Measurements from ENCODE around the gene KLHL3. TPM values are rescaled to one million over a fixed set of nuclear protein-coding genes. Genes with fewer than 3 reads are reported as not detected.

KLHL3 gene
- total and polyA plus RNA-seq, 4 donors, result 8.9 to 12.6 (median 11.5) TPM

GRCh38 chr5:137700282-137700680 lies 35.6 kb downstream of the KLHL3 start:
- no peaks in the 10 kb centered on the region for H3K27me3 ChIP-seq (ENCODE audit: control insufficient read depth, insufficient read depth, low read length)
- peaks cover 3% of the 10 kb centered on the region for H3K4me1 ChIP-seq (ENCODE audit: control insufficient read depth, insufficient read depth, low read length)
- H3K4me3 ChIP-seq (ENCODE audit: low read depth, low read length), result no peak overlapping the region
- H3K36me3 ChIP-seq (ENCODE audit: control insufficient read depth, insufficient read depth, low read length), result peaks cover 10% of the 10 kb centered on the region
- no peaks in the 10 kb centered on the region for H3K9me3 ChIP-seq (ENCODE audit: control insufficient read depth, insufficient read depth, low read length)
- no peak overlapping the region for H3K27ac ChIP-seq (ENCODE audit: low read depth, low read length)
- WGBS (ENCODE audit: insufficient coverage), result 92% methylated on average over 2 of the region's 3 CpGs
- DNase-seq (ENCODE audit: low read depth in 4 of 6, low spot score in 6 of 6), result no peak

DNA sequence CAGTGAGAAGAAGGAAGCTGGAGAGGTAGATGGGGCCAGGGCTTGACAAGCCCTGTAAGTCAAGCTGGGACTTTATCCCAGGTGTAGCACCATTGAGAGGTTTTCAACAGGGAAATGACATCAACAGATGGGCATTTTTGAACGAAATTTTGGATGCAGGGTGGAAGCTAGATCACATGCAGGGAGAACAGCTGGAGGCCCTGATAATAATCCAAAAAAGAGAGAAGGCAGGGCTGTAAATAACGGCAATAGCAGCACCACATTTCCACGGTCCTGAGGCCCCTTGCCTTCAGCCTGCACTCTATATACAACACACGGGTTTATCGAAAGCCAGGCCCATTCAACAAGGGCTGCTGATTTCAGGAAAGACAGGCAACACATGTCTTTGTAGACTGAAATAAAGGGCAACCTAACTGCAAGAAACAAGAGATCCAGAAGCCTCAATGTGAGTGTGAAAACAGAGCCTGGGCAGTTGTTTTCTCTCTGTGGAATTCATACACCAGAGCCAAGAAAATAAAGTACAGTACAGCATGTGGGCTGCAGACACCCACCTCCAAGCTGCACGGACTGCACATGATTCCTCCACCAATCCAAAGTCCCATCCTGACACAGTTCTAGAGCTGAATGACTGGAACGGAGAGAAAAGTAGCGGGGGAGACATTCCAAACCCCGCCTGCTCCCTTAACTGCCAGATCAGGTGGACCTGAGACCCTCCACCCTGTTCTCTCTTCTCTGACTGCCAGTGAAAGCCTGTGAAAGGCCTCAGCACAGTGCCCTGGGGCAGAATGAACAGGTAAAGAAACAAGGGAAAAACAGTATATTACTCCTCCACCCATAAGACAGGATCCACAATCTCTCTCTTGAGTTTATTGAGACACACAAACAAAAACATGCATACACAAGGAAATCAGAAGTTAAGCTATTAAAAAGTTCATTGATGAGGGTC lies 36.3 kb downstream of the KLHL3 start:
- DNase-seq (ENCODE audit: low read depth in 4 of 6, low spot score in 6 of 6), result peak in 1 of 6 donors; percentile 24
- H3K27ac ChIP-seq (ENCODE audit: low read depth, low read length), result no peak overlapping the region
- 40% methylated on average over 1 of the region's 9 CpGs for WGBS (ENCODE audit: insufficient coverage)

GRCh38 chr5:137696481-137696880 lies 39.4 kb downstream of the KLHL3 start:
- no peak for DNase-seq (ENCODE audit: low read depth in 4 of 6, low spot score in 6 of 6)
- Histone ChIP-seq H3K4me1 (ENCODE audit: control insufficient read depth, insufficient read depth, low read length) (peaks cover 6% of the 10 kb centered on the region), H3K27ac (ENCODE audit: low read depth, low read length) (no peak overlapping the region), H3K4me3 (ENCODE audit: low read depth, low read length) (no peak overlapping the region), H3K9me3 (ENCODE audit: control insufficient read depth, insufficient read depth, low read length) (no peaks in the 10 kb centered on the region), H3K27me3 (ENCODE audit: control insufficient read depth, insufficient read depth, low read length) (no peaks in the 10 kb centered on the region), H3K36me3 (ENCODE audit: control insufficient read depth, insufficient read depth, low read length) (peaks cover 18% of the 10 kb centered on the region)
- no CpG with 5 or more reads among the region's 1 CpG for WGBS (ENCODE audit: insufficient coverage)

More for the DNA sequence above, 36.3 kb downstream of the KLHL3 start:
- Histone ChIP-seq H3K36me3 (ENCODE audit: control insufficient read depth, insufficient read depth, low read length) (peaks cover 10% of the 10 kb centered on the region), H3K9me3 (ENCODE audit: control insufficient read depth, insufficient read depth, low read length) (no peaks in the 10 kb centered on the region), H3K4me1 (ENCODE audit: control insufficient read depth, insufficient read depth, low read length) (peaks cover 3% of the 10 kb centered on the region), H3K27me3 (ENCODE audit: control insufficient read depth, insufficient read depth, low read length) (no peaks in the 10 kb centered on the region), H3K4me3 (ENCODE audit: low read depth, low read length) (no peak overlapping the region)

DNA sequence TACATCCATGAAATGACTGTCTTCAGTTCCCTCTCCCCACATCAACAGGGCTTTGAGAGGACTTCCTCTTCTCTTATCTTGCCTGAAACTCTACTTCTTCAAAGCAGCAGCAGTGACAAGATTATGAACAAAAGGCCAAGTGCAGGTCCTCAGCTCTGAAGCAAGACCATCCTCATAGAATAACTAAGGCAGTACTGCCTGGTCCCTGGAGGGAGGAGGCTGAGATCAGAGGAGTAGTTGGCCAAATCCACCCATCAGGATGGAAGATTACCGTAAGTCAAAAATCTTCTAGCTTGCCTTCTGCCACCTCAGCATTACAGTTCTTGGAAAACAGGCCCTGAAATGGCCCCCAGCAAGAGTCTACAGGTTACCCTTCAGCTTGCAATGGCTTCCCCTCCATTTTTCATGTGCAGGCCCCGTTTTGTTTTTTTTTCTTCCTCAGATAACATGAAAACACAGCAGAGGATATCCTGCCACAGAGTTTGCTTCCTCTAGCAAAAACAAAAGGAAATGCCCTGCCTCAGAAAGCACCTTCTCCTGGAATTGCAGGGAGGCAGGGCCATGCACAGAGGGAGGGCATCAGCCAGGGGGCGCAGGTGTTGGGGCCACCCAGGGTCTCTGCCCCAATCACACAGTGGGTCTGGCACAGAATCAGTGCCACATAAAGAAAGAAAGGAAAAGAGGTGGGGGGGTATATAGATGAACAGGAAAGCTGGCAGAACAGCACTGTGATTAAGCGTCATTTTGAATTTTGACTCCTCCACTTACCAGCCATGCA lies 40.0 kb downstream of the KLHL3 start:
- Histone ChIP-seq H3K27me3 (ENCODE audit: control insufficient read depth, insufficient read depth, low read length) (no peaks in the 10 kb centered on the region), H3K4me1 (ENCODE audit: control insufficient read depth, insufficient read depth, low read length) (peaks cover 6% of the 10 kb centered on the region), H3K9me3 (ENCODE audit: control insufficient read depth, insufficient read depth, low read length) (no peaks in the 10 kb centered on the region), H3K4me3 (ENCODE audit: low read depth, low read length) (no peak overlapping the region), H3K27ac (ENCODE audit: low read depth, low read length) (no peak overlapping the region), H3K36me3 (ENCODE audit: control insufficient read depth, insufficient read depth, low read length) (peaks cover 18% of the 10 kb centered on the region)
- no peak for DNase-seq (ENCODE audit: low read depth in 4 of 6, low spot score in 6 of 6)
- 92% methylated on average over 3 of the region's 4 CpGs for WGBS (ENCODE audit: insufficient coverage)

DNA sequence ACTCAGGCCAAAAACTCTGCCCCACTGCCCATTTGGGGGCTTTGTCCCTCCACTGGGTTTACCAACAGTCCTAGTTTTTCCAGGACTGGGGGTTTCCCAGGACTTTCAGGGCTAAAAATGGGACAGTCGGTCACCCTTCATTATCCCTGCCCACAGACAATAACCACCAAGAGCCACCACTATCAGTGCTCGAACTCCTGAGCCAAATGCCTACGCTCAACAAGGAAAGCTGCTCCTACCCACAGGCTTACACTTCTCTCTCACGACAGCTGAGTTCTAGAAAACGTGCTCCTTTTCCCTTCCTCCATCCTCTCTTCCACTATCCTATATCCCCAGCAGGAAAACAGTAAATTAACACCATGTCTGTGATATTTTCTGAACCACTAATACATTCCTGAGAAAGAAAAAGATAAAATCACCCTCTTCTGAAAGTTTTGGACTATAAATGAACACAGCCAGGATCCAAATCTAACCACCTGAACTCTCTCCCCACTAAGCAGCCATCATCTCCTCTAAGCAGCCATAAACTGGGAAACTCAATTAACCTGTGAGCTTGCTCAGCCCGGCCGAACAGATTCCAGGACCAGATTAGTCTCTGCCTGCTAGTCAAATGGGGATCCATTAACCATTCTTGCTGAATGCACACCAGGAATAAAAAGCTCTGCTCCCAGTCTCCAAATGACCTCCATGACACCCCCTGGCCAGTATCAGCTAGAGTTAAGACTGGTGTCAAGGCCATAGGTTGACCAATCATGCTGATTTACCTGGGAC lies 41.8 kb downstream of the KLHL3 start:
- H3K27me3 ChIP-seq (ENCODE audit: control insufficient read depth, insufficient read depth, low read length), result no peaks in the 10 kb centered on the region
- H3K4me3 ChIP-seq (ENCODE audit: low read depth, low read length), result no peak overlapping the region
- WGBS (ENCODE audit: insufficient coverage), result 75% methylated on average over 6 of the region's 7 CpGs
- peak in 1 of 6 donors; percentile 14 for DNase-seq (ENCODE audit: low read depth in 4 of 6, low spot score in 6 of 6)
- no peak overlapping the region for H3K27ac ChIP-seq (ENCODE audit: low read depth, low read length)
- peaks cover 22% of the 10 kb centered on the region for H3K36me3 ChIP-seq (ENCODE audit: control insufficient read depth, insufficient read depth, low read length)
- peaks cover 2% of the 10 kb centered on the region for H3K4me1 ChIP-seq (ENCODE audit: control insufficient read depth, insufficient read depth, low read length)
- H3K9me3 ChIP-seq (ENCODE audit: control insufficient read depth, insufficient read depth, low read length), result no peaks in the 10 kb centered on the region

DNA sequence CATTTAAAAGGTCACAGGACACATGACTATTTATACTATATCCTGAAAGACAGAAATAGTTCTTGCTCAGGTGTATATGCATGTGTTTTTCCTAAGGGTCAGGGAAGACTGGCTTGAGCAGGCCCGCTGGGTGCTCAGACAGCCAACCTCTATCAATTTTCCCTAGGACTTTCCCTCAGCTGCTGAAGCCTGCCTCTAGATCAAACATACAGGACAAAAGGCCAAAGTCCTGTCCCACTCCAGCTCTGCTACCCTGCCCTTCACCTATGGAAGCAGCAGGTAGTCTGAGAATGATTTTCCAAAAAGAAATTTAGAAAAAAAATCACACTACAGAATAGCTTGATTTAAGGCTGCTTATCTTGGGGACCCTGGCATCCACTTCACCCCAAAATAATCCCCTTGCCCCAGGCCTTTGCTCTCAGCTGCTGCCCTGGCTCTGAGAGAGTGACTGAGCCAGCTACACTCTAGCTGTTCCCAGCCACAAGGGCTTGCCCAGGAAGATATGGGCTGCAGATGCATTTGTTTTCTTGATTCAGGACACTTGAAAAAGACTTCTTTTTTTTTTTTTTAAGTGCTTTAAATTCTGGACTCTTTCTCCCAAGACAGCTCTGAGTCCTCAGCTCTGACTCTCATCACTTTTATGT lies 42.5 kb downstream of the KLHL3 start:
- H3K4me1 ChIP-seq (ENCODE audit: control insufficient read depth, insufficient read depth, low read length), result peaks cover 2% of the 10 kb centered on the region
- H3K27ac ChIP-seq (ENCODE audit: low read depth, low read length), result no peak overlapping the region
- no peak overlapping the region for H3K4me3 ChIP-seq (ENCODE audit: low read depth, low read length)
- H3K9me3 ChIP-seq (ENCODE audit: control insufficient read depth, insufficient read depth, low read length), result no peaks in the 10 kb centered on the region
- no CpG with 5 or more reads among the region's 1 CpG for WGBS (ENCODE audit: insufficient coverage)
- no peak for DNase-seq (ENCODE audit: low read depth in 4 of 6, low spot score in 6 of 6)
- no peaks in the 10 kb centered on the region for H3K27me3 ChIP-seq (ENCODE audit: control insufficient read depth, insufficient read depth, low read length)
- H3K36me3 ChIP-seq (ENCODE audit: control insufficient read depth, insufficient read depth, low read length), result peaks cover 22% of the 10 kb centered on the region

DNA sequence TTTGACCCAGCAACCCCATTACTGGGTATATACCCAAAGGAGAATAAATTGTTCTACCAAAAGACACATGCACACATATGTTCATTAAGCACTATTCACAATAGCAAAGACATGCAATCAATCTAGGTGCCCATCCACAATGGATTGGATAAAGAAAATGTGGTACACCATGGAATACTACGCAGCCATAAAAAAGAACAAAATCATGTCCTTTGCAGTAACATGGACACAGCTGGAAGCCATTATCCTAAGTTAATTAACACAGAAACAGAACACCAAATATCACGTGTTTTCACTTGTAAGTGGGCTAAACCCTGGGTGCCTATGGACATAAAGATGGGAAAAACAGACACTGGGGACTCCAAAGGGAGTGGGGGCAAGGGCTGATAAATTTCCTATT lies 46.6 kb downstream of the KLHL3 start:
- peaks cover 14% of the 10 kb centered on the region for H3K36me3 ChIP-seq (ENCODE audit: control insufficient read depth, insufficient read depth, low read length)
- DNase-seq (ENCODE audit: low read depth in 4 of 6, low spot score in 6 of 6), result no peak
- no peaks in the 10 kb centered on the region for H3K9me3 ChIP-seq (ENCODE audit: control insufficient read depth, insufficient read depth, low read length)
- H3K4me1 ChIP-seq (ENCODE audit: control insufficient read depth, insufficient read depth, low read length), result peaks cover 2% of the 10 kb centered on the region
- WGBS (ENCODE audit: insufficient coverage), result no CpG with 5 or more reads among the region's 2 CpGs
- no peak overlapping the region for H3K4me3 ChIP-seq (ENCODE audit: low read depth, low read length)
- H3K27me3 ChIP-seq (ENCODE audit: control insufficient read depth, insufficient read depth, low read length), result no peaks in the 10 kb centered on the region
- H3K27ac ChIP-seq (ENCODE audit: low read depth, low read length), result no peak overlapping the region

GRCh38 chr5:137688210-137688840 lies 47.6 kb downstream of the KLHL3 start:
- no peak for DNase-seq (ENCODE audit: low read depth in 4 of 6, low spot score in 6 of 6)
- Histone ChIP-seq H3K36me3 (ENCODE audit: control insufficient read depth, insufficient read depth, low read length) (peaks cover 14% of the 10 kb centered on the region), H3K4me1 (ENCODE audit: control insufficient read depth, insufficient read depth, low read length) (no peaks in the 10 kb centered on the region), H3K9me3 (ENCODE audit: control insufficient read depth, insufficient read depth, low read length) (no peaks in the 10 kb centered on the region), H3K4me3 (ENCODE audit: low read depth, low read length) (no peak overlapping the region), H3K27ac (ENCODE audit: low read depth, low read length) (no peak overlapping the region), H3K27me3 (ENCODE audit: control insufficient read depth, insufficient read depth, low read length) (no peaks in the 10 kb centered on the region)
- 100% methylated on average over 1 of the region's 5 CpGs for WGBS (ENCODE audit: insufficient coverage)

Data from spinal cord (tissue), 10 donors.